Stimulated activated CD4-positive, alpha-beta T cell treated with anti-CD3 and anti-CD28 coated beads, Interleukin-1b, Interleukin-23, amount 100 ng/mL, for 4 hours (primary cell): ENCODE results near the gene STIP1.

Experiments
- DNase-seq, 2 donors: peaks; one replicate each; pipeline ENCODE4 v3.0.0-alpha.2; 2020; ENCODE audit warnings: low read depth in 2 of 2

The STIP1 gene

GRCh38 chr11:64185693-64186491 lies at the start of gene STIP1:
STIP1 (plus strand) TSS chr11:64186171; CDS start chr11:64186262, 91 bp downstream.
- peak; percentile 95 to 97 for DNase-seq

GRCh38 chr11:64136765-64137441 lies 49.1 kb upstream of the STIP1 start:
- no peak for DNase-seq

- DNase-seq: no peak
Observed at GRCh38 chr11:64138398-64138797, 47.6 kb upstream of the STIP1 start.

GRCh38 chr11:64139049-64139448 lies 46.9 kb upstream of the STIP1 start:
- DNase-seq: no peak

- DNase-seq: no peak
Observed at GRCh38 chr11:64140082-64140481, 45.9 kb upstream of the STIP1 start.

- DNase-seq: no peak
Observed at GRCh38 chr11:64141081-64141783, 44.7 kb upstream of the STIP1 start.

- no peak for DNase-seq
Observed at GRCh38 chr11:64144587-64145472, 41.1 kb upstream of the STIP1 start.

GRCh38 chr11:64146036-64146955 lies 39.7 kb upstream of the STIP1 start:
- peak; percentile 45 to 54 for DNase-seq

- DNase-seq: peak; percentile 65 to 73
Observed at GRCh38 chr11:64148226-64148916, 37.6 kb upstream of the STIP1 start.

- DNase-seq: no peak
Observed at GRCh38 chr11:64148917-64149617, 36.9 kb upstream of the STIP1 start.

- no peak for DNase-seq
Observed at GRCh38 chr11:64150051-64150450, 35.9 kb upstream of the STIP1 start.

- no peak for DNase-seq
Observed at GRCh38 chr11:64150481-64151239, 35.3 kb upstream of the STIP1 start.

- DNase-seq: no peak
Observed at GRCh38 chr11:64151337-64151736, 34.6 kb upstream of the STIP1 start.

GRCh38 chr11:64152841-64153691 lies 32.9 kb upstream of the STIP1 start:
- peak; percentile 68 for DNase-seq

GRCh38 chr11:64153812-64154211 lies 32.2 kb upstream of the STIP1 start:
- DNase-seq: no peak

- DNase-seq: no peak
Observed at GRCh38 chr11:64156235-64157011, 29.5 kb upstream of the STIP1 start.
